ENCODE data around the gene MTMR1. TPM values are rescaled to one million over a fixed set of nuclear protein-coding genes. Genes with fewer than 3 reads are reported as not detected.

MTMR1 gene
- total RNA-seq, 1 donor from 2014 or later = 152 TPM

GRCh38 chrX:150690126-150690525 is 3.1 kb upstream of the MTMR1 start:
- DNase-seq (ENCODE audit: low spot score in 2 of 2) = no peak
- H3K27ac ChIP-seq = no peak overlapping the region
- H3K9me3 ChIP-seq = no peaks in the 10 kb centered on the region
- H3K4me3 ChIP-seq = no peak overlapping the region
- H3K27me3 ChIP-seq = no peaks in the 10 kb centered on the region
- TF ChIP-seq, protein P1, sequence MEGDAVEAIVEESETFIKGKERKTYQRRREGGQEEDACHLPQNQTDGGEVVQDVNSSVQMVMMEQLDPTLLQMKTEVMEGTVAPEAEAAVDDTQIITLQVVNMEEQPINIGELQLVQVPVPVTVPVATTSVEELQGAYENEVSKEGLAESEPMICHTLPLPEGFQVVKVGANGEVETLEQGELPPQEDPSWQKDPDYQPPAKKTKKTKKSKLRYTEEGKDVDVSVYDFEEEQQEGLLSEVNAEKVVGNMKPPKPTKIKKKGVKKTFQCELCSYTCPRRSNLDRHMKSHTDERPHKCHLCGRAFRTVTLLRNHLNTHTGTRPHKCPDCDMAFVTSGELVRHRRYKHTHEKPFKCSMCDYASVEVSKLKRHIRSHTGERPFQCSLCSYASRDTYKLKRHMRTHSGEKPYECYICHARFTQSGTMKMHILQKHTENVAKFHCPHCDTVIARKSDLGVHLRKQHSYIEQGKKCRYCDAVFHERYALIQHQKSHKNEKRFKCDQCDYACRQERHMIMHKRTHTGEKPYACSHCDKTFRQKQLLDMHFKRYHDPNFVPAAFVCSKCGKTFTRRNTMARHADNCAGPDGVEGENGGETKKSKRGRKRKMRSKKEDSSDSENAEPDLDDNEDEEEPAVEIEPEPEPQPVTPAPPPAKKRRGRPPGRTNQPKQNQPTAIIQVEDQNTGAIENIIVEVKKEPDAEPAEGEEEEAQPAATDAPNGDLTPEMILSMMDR (IDR thresholded peaks at IDR 0.05) = no peak
- H3K36me3 ChIP-seq = no peaks in the 10 kb centered on the region
- intact Hi-C loops (cut with DNase I) = loop anchor here (10.0 kb wide), 3 partner anchors 175 to 705 kb away; partner anchors contain the start of genes MAMLD1 and VMA21
- no peaks in the 10 kb centered on the region for H3K4me1 ChIP-seq

DNA sequence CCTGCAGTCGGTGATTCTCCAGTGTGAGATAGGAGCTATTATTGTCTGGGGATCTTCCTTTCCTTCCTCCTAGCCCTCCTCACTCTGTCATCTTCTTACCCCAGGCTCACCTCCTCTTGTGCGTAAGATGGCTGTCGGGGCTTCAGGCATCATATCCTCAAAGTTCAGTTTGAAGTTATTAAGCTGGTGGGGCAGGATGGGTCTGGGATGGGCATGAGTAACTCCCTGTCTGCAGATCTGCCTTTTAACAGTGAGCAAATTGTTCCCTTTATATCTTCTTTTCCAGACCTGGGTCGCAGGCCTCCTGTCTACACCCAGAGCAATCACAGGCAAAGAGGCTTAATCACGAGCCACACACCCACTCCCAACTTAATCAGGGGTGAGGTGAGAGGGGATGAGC is 900 bp upstream of the MTMR1 start:
- H3K4me1 ChIP-seq = no peaks in the 10 kb centered on the region
- H3K4me3 ChIP-seq = peak overlapping the region; percentile 66 to 72
- intact Hi-C loops (cut with DNase I) = loop anchor here (10.0 kb wide), 3 partner anchors 177 to 703 kb away; partner anchors contain the start of genes MAMLD1 and VMA21
- DNase-seq (ENCODE audit: low spot score in 2 of 2) = no peak
- H3K27me3 ChIP-seq = no peaks in the 10 kb centered on the region
- no peaks in the 10 kb centered on the region for H3K36me3 ChIP-seq
- peak overlapping the region in 1 of 2 donors; percentile 49 for H3K27ac ChIP-seq
- TF ChIP-seq, protein P1 (IDR thresholded peaks at IDR 0.05) = no peak
- no peaks in the 10 kb centered on the region for H3K9me3 ChIP-seq

DNA sequence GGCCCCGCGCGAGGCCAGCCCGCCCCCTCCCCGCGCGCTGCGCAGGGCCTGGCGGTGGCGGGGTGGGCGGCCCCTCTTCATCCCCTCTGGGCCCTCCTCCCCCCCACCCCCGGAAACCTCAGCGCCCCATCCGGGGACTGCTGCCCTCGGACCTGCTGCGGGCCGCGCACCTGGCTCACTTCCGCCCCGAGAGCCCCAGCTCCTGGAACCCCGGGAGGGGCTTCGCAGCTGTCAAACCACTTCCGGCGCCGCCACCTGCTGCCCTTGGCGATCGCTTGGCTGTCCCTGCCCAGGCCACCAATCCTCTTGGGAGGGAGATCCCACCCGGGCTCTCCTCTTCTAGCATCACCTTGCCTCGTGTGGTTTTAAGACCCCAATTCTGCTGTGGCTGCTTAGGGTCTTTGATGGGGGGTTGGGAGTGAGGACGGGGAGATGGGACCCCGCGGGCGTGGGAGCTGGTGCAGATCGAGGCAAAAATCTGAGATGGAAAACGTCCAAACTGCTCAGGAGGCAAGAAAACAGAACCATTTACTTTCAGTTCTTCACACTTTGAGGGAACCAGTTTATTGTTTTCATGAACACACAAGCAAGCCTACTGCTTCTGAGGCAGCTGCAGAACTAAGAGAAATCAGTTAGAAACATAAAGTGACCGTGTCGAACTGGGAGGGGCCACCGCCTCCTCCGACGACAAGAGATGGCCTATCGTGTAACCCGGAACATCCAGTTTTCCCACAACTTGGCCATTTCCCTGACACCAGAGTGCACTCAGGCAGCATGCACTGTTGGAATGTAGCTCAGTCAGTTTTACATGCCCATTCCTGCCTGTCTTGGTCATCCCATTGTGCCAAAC is 754 bp downstream of the MTMR1 start:
- DNase-seq (ENCODE audit: low spot score in 2 of 2) = peak in 1 of 2 donors; percentile 77
- Histone ChIP-seq H3K36me3 (no peaks in the 10 kb centered on the region), H3K4me3 (peak overlapping the region; percentile 66 to 72), H3K9me3 (no peaks in the 10 kb centered on the region), H3K4me1 (no peaks in the 10 kb centered on the region), H3K27me3 (no peaks in the 10 kb centered on the region), H3K27ac (peak overlapping the region; percentile 91 to 93)
- TF ChIP-seq, protein P1 (IDR thresholded peaks at IDR 0.05) = no peak
- intact Hi-C loops (cut with DNase I) = loop anchor here (10.0 kb wide), 3 partner anchors 179 to 701 kb away; partner anchors contain the start of genes MAMLD1 and VMA21

- TF ChIP-seq, protein P1 (IDR thresholded peaks at IDR 0.05) = no peak
- no peaks in the 10 kb centered on the region for H3K4me1 ChIP-seq
- H3K27ac ChIP-seq = peak overlapping the region; percentile 91 to 93
- H3K4me3 ChIP-seq = peak overlapping the region in 1 of 2 donors; percentile 72
- no peaks in the 10 kb centered on the region for H3K9me3 ChIP-seq
- DNase-seq (ENCODE audit: low spot score in 2 of 2) = no peak
- intact Hi-C loops (cut with DNase I) = loop anchor here (10.0 kb wide), 3 partner anchors 180 to 700 kb away; partner anchors contain the start of genes MAMLD1 and VMA21
- H3K36me3 ChIP-seq = no peaks in the 10 kb centered on the region
- H3K27me3 ChIP-seq = no peaks in the 10 kb centered on the region
Observed at GRCh38 chrX:150694738-150695410, 1.7 kb downstream of the MTMR1 start.

GRCh38 chrX:150696331-150696730 is 3.1 kb downstream of the MTMR1 start:
- H3K4me3 ChIP-seq = no peak overlapping the region
- H3K4me1 ChIP-seq = no peaks in the 10 kb centered on the region
- TF ChIP-seq, protein P1 (IDR thresholded peaks at IDR 0.05) = no peak
- DNase-seq (ENCODE audit: low spot score in 2 of 2) = no peak
- H3K36me3 ChIP-seq = no peaks in the 10 kb centered on the region
- intact Hi-C loops (cut with DNase I) = loop anchor here (10.0 kb wide), 3 partner anchors 182 to 698 kb away; partner anchors contain the start of genes MAMLD1 and VMA21
- peak overlapping the region in 1 of 2 donors; percentile 93 for H3K27ac ChIP-seq
- H3K9me3 ChIP-seq = no peaks in the 10 kb centered on the region
- no peaks in the 10 kb centered on the region for H3K27me3 ChIP-seq
